Amniotic stem cell (primary cell): Measurements from ENCODE around the gene GDF11.
A peak's percentile ranks its signal among the peaks of the same experiment; 100 is the strongest.

Experiments
- DNase-seq: peaks from one replicate; lab custom pipeline; 2025; lab: John Stamatoyannopoulos, UW

Gene GDF11

DNA sequence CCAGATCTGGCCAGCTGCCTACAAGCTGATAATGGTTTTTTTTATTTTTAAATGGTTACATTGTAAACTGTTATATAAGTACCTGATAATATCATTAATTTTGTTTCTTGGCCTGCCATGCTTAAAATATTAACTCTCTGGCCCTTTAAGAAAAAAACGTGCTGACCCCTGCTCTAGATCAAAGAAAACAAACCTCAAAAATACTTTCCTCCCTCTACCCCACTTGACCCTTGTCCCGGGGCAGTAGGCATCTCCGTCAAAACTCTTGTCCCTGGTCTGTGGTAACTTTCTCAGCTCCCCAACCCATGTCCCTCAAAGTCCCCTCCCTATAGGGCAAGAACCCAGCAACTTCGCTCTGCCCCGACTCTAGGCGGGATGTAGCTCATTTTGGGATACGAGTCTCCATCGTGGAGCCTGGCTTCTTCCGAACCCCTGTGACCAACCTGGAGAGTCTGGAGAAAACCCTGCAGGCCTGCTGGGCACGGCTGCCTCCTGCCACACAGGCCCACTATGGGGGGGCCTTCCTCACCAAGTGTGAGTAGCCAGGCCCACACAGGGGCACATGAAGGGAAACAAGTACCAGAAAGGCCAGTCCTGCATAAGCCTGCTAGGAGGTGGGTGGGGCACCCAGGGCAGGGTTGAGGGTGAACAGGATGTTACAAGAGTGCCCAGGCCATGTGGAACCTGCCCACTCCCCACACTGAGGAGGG is 19.3 kb upstream of the GDF11 start:
- no peak for DNase-seq

DNA sequence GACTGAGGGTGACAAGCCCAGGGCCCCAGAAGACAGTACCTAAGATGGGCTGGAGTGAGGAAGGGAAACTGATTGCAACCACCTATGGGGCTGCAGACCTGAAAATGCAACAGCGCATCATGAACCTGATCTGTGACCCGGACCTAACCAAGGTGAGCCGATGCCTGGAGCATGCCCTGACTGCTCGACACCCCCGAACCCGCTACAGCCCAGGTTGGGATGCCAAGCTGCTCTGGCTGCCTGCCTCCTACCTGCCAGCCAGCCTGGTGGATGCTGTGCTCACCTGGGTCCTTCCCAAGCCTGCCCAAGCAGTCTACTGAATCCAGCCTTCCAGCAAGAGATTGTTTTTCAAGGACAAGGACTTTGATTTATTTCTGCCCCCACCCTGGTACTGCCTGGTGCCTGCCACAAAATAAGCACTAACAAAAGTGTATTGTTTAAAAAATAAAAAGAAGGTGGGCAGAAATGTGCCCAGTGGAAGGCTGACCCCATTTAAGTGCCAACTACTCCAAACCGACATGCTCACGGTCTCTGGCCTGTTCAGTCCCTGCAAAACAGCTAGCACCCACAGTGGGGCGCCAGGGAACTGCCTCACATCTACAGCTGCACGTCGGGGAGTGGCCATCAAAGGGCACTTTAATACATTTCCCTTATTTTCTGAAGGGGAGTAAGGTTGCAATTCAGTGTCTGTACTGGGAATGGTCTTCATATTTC is 18.5 kb upstream of the GDF11 start:
- DNase-seq = no peak

DNA sequence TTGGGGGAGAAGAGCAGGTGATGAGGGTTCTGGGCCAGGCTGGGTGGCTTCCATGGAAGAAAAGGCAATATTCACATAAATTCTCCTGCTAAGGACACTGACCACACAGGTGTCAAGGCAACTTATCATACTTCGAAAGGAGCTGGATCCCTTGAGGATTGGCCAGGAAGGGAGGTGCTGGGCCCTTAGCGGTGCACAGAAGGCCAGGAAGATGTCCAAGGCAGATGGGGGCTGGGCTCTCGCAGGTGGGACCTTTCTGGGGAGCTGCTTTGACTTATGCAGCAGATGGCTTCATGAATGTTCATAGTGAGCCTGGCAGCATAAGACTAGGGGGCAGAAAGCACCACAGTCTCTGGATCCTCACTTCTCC is 18.0 kb upstream of the GDF11 start:
- no peak for DNase-seq

DNA sequence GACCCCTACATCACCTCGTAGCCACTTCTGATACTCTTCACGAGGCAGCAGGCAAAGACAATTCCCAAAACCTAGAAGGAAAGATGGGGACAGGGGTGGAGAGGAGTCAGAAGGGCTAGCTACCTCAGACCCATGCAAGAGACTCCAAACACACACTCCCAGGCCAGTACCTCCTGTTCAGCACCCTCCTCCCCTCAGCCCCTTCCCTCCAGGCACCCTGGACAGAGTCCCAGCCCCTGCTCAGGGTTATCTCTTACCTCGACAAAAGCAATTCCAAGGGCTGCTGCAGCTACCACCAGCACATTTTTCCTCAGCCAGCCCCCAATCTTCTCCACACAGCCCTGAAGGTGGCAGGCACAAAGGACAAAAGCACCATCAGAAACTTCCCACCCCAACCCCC is 17.4 kb upstream of the GDF11 start:
- DNase-seq = no peak

DNA sequence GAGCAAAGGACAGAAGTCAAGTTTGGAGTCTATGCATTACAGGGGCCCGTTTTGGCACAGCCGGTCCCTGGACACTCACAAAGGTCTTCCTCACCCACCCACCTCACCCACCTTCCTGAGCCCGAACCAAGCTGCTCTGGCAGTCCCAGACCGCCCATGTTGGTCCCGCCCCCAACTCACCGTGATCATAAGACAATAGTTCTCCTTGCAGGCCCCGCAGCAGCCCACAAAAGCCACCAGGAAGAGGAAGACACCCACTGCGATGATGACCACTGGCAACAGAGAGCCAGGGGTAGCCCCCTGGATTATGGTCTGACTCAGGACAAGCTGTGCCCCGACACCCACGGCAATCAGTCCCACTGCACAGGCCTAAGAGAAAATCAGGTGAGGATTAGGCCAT is 16.0 kb upstream of the GDF11 start:
- DNase-seq = no peak

DNA sequence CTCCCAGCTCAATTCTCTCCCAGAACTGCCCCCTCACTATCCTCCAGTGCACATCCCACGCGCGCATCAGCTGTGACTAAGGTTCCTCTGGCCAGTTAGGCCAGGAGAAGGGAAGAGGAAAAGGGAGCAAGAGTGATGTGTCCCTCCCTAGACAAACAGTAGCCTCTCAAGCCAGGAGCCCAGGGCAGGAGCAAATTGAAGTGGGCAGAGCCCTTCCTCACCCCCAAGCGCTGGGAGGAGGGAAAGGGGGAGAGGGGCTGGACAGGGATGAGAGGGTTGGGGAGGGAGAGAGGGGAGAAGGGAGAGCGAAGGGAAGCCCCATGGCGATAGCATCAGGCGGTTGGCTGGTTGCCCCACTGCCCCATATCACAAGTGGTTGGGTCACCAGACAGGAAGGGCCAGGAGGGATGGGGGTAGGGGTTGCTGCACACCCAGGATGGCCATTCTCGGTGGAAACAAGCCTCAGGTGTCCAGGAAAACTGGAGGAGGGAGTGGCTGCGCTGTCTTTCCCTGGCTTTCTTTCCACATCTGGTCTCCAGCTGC is 15.2 kb upstream of the GDF11 start:
- DNase-seq = peak; percentile 53

DNA sequence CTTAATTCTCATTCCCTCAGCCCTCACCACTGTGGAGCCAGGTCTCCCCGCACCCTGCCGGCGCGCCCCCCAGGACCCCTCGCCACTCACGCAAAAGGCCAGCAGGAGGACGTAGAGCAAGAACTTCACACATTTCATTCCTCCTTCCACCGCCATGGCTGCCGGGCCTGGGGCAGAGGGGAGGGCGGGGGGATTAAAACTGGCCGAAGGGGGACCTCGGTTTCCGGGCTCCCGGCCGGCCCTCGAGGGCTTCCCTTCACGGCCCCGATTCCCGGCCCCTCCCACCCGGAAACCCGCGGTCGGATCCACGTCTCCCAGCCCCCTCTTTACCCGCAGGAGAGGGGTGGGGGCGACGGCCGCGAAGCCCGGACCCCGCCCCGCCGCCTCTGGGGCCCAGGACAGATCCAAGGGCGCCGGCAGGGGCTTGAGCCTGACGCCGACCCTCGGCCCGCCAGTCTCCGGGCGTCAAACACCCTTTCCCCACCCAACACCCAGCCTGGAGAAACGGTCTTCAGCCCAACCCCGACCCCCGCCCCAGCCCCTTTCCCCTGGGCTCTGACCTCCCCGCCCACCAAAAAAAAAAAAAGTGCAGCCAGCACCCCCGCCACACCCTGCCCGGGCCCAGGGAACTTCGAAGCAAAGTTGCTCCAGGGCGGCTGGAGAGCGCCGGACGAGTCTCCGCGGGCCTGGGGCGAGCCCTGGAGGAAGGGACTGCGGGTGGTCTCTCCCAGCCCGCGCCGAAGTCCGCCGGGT is 14.6 kb upstream of the GDF11 start:
- DNase-seq = no peak

DNA sequence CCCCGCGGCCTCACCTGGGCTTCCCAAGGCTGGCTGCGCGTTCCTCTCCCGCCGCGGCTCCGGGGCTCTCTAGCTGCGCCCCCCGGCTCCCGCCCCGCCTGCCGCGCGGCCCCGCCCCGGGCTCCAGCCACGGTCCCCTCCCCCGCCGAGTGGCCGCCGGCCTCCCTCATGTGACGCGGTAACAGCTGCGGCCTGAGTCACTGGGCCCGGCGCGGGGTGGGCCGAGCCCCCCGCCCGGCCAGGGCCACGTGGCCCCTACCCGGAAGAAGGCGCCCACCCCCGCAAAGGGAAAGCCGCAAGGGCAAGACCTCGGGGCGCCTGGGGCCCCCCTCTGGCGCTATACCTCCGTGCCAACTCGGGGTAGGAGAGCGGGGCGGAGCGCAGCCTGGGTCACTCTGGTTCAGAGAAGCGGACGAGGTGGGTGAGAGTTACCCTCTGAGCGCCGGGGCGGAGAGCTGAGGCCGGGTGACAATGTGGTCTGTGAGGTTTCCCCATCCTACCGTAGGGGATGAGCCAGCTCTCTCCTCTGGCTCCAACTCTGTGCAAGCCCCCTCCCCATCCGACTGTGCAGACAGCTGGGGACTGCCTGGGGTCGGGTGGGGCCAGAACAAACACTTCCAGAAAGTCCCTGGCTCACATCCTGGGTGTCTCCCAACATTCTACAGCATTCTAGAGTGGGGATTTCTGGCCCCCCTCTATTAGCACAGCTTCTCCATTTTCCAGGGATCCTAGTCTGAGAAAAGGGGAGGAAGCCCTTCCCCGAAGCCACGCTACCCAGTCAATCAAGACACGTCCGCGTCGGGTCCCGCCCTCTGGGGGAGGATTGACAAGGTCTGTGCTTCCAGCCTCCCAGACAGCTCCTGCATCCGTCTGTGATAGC is 13.7 kb upstream of the GDF11 start, which contains the start of gene CD63:
Gene CD63 (minus strand): TSS at position 71 of the 880 bp plus-strand sequence. CDS start 668 bp downstream, outside the sequence.
- peak; percentile 75 for DNase-seq

DNA sequence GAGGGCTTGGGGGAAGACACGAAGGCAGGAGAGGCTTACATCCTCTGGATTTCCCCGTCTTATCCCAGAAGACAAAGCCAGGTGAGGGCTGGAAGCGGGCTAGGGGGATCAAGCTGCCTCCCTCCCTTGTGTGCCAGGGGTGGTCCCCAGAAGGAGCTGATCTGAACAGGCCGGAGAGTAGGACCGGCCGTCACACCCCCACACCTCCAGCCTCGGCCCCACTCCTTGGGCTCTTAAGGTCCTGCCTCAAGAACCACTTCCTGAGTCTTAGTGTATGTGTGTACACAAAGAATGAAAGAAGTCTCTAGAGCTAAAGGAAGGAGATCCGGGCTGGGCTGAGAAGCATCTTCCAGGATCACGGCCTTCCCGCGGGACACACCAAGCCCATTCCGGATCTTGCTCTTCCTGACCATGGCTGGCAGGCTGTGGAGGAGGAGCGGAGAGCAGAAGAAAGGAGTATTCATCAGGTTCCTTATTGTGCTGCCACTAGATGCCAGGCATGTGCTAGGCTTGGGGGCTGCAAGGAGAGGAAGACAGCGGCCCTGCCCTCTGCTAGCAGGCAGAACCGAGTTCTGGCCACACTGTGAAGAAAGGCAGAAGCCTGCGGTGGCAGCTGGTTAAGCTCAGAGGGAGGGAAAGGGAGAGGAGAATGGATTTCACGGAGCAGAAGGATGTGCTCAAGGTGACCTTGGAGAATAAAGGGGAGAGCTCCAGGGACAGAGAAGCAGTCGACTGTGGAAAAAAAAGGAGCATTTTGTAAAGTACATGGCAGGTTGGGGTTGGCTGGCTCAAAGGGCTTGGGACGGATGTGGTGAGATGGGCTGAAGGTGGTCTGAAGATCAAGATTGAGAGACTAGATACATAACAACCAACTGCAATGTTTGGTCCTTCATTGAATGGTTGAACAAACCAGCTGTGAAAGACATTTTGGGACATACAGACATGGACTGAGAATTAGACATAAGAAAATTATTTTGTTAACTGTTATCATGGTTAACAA is 12.8 kb upstream of the GDF11 start:
- DNase-seq = peak; percentile 39

DNA sequence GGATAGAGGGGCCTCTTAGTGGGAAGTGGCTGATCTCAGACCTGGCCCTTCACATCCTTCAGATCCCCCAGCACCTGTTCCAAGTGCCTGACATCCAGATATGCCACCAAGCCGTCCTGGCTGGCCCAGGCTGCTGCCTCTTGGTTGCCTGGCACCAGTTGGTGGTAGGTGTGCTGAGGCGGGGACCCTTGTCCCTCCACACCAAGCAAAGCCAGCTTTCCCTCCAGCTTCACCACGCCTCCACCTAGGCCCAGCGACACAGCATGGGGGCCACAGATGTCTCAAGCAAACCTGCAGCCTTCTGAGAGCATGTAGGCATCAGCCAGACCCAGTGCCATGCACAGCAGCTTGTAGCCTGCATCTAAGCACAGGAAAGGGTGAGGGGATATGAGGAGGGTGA is 10.6 kb upstream of the GDF11 start:
- no peak for DNase-seq

DNA sequence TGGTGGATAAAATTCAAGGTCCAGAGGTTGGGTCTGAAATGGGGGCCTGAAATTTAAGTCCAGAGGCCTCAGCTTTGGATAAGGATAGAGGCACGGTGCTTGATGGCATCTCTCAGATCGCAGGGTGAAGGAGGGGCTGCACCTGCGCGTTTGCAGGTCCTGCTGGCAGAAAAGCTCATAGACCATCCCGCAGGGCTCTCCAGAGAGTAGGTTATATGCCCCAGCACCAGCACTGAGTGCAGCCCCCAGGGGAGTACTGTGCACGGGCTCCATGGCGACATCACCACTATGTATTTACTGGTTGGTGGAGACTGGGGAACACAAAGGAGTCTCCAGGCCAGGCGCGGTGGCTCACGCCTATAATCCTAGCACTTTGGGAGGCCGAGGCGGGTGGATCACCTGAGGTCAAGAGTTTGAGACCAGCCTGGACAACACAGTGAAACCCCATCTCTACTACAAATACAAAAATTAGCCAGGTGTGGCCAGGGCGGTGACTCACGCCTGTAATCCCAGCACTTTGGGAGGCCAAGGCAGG is 9.8 kb upstream of the GDF11 start:
- DNase-seq = no peak

DNA sequence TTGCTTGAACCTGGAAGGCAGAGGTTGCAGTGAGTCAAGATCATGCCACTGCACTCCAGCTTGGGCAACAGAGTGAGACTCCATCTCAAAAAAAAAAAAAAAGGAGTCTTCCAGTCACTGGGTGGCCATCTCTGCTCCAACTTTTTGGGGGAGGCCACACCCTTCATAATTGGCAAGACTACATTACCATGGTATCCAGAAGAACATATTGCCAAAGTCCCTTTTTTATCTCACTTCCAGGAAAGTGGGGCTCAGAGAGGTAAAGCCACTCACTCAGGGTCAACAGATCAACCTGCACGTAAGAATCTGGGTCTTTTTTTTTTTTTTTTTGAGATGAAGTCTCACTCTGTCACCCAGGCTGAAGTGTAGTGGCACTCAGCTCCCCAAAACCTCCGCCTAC is 9.1 kb upstream of the GDF11 start:
- DNase-seq = no peak

DNA sequence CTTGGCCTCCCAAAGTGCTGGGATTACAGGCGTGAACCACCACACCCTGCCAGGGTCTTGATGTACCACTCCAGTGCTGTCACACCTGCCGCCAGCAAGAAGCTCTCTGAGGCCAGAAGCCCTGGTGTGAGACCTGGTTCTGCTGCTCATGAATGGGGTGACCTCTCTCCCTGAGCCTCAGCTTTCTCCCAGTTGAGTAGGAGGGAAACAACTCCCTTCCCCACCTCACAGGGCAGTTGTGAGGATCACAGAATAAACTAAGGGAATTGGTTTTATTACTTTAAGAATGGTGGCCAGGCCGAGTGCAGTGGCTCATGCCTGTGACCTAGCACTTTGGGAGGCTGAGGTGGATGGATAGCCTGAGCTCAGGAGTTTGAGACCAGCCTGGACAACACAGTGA is 8.3 kb upstream of the GDF11 start:
- no peak for DNase-seq

DNA sequence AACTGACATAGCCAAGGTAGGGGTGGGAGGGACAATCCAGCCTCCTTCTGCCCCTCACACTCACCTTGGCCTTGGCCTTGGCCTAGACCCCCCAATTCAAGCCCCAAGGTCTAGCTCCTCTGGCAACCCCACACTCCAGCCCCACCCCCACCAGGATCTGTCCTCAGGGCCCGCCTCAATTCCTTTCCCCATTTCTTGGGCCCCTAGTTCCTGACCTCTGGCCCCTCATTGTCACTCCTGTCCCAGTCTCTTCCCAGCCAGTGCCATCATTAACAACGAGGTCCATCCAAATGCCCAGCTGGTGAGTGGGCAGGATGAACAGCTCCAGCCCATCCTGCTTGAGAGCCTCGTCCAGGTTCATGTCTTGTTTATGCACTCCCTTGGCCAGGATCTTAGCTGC is 6.8 kb upstream of the GDF11 start:
- no peak for DNase-seq

DNA sequence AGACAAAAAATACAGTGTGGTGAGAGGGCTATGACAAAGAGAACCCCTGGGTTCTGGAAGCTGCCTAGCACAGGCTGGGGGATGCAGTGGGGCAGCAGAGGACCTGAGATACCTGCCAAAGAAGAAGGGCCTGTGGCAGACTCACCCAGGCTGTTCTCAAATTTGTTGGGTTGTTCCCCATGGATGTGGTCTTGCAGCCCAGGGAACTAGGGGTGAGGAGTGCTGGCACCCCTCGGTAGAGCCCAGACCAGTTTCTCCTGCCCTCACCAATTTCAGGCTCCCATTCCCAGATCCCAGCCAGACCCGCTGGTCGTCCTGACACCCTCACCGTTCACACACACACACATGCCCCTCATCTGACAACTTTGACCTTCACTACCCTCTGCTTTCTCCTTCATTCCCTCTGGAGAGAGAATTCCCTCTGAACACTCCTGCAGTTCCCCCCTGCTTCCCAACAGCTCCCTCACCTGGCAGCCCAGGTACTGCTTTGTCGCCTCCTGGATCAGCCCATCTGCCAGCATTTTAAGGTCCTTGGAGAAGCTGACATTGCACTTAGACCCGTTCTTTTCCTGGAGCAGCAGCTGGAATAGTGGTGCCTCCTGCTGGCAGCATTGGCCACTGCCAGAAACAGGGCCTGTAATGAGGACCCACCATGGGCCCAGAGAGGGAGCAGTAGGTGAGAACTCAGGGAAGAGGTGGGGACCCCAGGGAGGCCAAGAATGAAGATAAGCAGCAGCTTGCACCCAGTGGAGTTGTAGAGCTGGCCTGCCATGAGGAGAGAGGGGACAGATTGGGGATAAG is 5.9 kb upstream of the GDF11 start:
- no peak for DNase-seq

DNA sequence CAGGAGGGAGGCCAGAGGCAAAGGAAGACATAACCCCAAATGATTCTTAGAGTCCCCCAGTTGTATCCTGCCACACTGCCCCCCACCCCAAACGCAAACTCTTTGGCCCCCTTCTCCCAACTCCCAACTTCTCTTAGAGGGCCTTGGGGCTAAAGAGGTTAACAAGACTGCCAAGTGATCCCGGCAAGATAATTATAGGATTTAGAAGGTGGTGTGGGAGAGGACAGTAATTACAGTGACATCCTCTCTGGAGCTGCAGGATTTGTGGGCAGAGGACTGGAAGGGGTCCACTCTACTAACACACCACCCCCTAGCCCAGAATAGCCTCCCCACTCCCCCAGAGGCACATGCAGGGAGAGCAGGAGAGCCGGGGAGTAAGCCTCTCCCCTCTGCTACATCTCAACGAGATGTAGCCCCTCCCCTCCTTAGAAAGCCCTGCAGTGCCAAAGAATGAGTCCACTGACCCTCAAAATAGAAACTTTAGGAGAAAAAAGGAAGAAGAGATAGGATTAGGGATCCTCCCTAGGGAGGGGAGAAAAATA is 5.3 kb upstream of the GDF11 start:
- DNase-seq = no peak

DNA sequence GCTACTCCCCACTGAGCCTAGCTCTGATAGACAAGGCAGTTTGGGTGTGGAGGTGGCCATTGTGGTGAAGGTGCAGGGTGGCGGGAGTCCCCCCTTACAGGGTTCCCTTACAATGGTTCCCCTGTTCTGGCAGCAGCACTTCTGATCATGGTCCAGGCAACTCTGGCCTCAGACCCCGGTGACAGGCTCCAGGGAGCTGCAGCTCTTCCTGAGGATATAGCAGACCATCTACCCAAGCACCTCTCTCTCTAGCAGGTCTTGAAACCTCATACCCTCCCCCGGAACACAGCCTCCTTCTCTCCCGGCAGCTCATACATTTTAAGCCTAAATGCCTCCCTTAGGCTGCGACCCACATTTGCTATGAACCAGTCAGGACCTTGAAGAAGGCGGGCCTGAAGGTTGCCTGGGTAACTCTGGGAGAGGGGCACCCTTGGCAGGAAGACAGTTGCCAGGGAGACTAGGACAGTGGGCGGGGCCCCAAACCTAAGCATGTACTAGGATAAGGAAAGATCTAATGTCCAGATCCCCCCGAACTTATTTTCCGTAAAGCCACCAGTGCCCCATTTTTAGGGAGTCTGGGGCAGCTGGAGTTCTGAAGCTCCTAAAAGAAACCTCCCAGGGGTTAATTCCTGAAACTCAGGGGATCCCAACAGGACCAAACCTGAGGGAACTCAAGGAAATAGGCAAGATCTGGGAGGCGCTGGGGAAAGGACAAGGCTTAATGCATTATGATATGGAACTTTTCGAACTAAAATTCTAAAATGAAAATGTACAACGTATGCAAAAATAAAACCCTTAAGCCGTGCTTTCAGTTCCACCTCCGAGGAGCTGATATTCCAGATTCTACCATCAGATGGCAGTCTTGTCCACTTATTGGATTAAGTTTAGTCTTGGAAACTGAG is 4.5 kb upstream of the GDF11 start:
- peak; percentile 68 for DNase-seq

DNA sequence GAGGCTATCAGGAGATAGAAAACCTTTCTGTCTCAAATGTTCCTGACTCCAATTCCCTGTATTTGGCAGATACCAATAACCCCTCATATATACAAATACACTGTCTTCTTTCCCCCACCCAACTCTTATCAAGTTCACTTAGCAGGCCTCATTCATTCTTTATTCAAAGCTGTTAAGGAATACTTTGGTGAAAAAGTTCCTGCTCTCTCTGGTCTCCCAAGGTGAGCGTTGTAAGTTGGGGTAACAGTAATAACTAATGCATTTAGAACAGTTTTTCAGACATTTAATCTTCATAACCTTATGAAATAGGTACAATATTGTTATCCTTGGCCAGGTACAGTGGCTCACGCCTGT is 3.9 kb upstream of the GDF11 start:
- DNase-seq = no peak
